DMS114 treated with DMSO at 0.1 percent for 48 hours (cell line): ENCODE data around the gene WBP4.
"Not testable (repeated sequence)": the region's sequence is repeated elsewhere in the genome, so short reads cannot be mapped to it uniquely, and the experiment has no call there.

Experiments
- DNase-seq: peaks from one replicate; lab custom pipeline; 2025; ENCODE audit not compliant: unreplicated experiment; lab: John Stamatoyannopoulos, UW

WBP4 gene

GRCh38 chr13:41075485-41075884 lies 14.2 kb downstream of the WBP4 start:
- no peak for DNase-seq

DNA sequence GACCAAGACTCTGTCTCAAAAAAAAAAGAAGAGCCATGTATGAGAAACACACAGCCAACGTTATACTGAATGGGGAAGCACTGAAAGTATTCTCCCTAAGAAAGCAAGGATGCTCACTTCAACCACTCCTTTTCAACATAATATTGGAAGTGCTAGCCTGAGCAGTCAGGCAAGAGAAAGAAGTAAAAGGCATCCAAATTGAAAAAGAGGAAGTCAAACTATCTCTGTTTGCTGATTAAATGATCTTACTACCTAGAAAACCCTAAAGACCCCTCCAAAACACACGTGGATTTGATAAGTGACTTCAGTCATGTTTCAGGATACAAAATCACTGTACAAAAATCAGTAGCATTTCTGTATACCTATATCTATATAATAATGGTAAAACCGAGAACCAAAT lies 16.2 kb downstream of the WBP4 start:
- DNase-seq: no peak

DNA sequence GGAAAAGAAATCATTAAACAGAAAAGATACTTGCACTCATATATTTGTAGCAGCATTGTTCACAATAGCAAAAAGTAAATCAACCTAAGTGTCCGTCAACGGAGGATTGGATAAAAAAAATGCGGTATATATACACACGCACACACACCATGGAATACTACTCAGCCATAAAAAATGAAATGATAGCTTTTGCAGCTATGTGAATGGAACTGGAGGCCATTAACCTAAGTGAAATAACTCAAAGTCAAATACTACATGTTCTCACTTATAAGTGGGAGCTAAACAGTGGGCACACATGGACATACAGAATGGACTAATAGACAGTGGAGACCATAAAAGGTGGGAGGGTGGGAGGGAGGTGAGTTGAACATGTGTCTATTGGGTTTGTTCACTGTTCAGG lies 18.4 kb downstream of the WBP4 start:
- DNase-seq: no peak

- no peak for DNase-seq
Observed at GRCh38 chr13:41085961-41086585, 24.8 kb downstream of the WBP4 start.

GRCh38 chr13:41095681-41096080 lies 34.4 kb downstream of the WBP4 start:
- DNase-seq: not testable (repeated sequence)

GRCh38 chr13:41098761-41099160 lies 37.5 kb downstream of the WBP4 start:
- DNase-seq: no peak

GRCh38 chr13:41099986-41100385 lies 38.7 kb downstream of the WBP4 start:
- DNase-seq: no peak

DNA sequence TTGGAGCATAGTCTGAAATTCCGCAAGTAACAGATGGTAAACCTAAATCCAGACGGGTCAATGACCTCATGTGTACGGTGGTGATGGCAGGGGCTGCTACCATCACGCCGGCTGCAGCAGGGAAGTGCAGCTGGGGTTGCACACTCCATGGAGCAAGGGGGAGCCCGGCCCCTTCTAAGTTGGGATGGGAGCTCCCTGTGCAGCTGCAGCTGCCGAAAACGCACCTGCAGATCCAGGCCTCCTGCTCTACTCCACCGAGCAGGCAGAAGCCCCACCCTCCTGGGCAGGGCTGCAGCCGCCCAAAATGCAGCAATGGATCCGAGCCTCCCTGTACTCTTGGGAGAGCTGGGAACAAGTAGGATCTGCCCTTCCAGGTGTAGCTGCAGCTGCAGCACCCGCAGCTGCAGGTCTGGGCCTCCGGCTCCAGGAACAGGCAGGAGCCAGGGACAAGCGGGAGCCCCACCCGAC lies 45.8 kb downstream of the WBP4 start:
- no peak for DNase-seq

DNA sequence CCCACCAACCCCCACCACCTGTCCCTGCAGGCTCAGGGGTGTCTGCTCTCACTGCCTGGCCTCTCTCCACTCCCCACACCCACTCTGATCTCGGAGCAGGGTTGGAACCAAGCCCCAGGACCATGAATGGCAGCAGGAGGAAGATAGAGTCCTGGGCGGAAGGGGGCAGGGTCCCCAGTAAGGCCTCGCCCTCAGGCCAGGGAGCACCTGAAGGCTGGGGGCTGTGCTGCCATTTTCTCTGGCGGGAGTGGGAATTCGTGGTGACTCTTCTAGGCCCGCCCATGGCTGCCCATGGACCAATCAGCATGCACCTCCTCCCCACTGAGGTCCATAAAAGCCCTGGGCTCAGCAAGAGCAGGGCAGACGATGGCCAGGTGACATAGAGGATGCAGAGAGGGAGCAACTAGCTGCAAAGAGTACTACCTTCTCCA lies 46.3 kb downstream of the WBP4 start:
- DNase-seq: no peak

DNA sequence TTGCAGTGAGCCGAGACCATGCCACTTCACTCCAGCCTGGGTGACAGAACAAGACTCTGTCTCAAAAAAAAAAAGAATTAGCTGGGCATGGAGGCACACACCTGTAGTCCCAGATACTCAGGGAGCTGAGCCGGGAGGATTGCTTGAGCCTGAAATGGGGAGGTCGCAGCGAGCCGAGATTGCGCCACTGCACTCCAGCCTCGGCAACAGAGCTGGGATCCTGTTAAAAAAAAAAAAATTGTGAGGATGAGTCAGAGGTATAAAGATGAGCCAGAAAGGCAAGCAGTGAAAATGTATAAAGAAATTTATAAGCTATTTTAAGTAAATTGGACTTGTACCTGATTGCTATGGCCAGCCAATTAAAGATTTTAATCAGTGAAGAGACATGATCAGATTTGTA lies 50.1 kb downstream of the WBP4 start:
- DNase-seq: no peak

DNA sequence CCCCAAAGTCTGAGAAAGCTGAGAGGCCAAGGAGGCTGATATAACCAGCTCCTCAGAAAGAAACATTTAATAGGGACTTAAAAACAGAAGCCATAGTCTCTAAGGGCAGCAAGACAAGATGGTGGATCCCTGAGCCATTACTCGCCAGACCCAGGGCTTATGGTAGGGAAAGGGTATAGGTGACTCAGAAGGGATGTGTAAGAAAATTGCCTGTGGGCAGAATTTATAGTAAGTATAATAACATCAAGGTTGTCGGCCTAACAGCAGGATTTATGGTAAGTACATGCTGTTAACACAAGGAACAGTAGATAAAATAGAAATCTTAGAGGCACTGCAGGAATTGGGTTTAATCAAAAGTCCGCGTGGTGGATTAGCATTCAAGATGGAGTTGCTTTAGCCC lies 56.6 kb downstream of the WBP4 start:
- no peak for DNase-seq

DNA sequence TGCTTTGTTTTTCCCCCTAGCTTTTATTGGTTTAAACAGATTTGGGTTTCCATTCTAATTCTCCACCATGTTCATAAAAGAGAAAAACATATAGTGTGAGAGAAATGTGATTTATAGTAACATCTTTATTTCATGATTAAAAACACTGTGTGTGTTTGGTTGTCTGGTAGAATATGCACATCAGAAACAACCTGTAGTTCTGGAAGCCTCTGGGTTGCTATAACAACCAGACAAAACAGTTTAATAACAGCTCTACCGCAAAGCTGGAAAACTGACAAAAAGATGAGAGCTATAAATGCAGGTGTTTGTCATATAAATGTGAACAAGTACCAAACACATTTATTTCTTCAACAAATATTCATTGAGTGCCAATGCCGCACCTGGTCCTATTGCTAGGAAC lies 61.5 kb downstream of the WBP4 start:
- no peak for DNase-seq

DNA sequence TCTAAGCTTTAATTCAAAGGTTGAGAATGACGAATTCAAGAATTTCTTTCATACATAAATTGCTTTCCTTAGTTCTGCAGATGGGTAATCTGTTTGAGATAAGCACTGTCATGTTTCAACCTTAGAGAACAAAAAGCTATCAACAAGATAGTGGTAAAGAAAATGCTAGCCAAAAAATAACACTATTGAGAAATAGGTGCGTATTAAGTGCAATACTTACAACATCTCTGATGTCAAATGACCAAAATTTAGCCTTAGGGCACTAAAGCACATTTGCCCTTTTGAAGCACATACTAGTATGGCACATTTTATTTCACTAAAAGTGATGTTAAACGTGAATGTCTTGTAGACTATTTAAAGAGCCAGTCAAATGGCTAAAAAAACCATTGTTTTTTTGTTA lies 66.4 kb downstream of the WBP4 start:
- DNase-seq: no peak

DNA sequence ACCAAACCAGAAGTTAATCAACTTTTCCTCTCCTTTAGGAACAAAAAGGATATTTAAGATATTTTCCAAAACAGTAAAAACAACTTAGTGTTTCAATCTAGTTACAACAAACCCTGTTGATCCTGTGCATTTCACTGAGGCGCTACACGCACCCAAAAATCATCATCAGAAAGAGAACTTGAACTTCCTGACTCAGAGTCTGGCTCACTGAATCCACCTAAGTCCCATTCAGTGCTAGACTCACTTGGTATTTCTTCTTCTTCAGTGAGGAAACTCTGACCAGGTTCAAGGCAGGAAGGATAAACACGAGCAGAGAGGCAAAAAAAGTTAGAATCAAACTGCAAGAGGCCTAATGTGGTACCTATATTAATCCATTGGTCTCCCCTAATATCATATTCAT lies 69.0 kb downstream of the WBP4 start:
- no peak for DNase-seq

- not testable (repeated sequence) for DNase-seq
Observed at GRCh38 chr13:41131189-41131588, 69.9 kb downstream of the WBP4 start.

- DNase-seq: not testable (repeated sequence)
Observed at GRCh38 chr13:41131660-41132511, 70.6 kb downstream of the WBP4 start.

- DNase-seq: peak; percentile 93
Observed at GRCh38 chr13:41132512-41133152, 71.3 kb downstream of the WBP4 start, which contains the start of gene KBTBD6. Gene KBTBD6 (minus strand): TSS chr13:41132802. CDS start chr13:41132511, 291 bp downstream.
